GM19467 (cell line): ENCODE measurements around the gene MBLAC1.

Experiments
- ATAC-seq: cut with Tn5 transposase; IDR thresholded peaks from one replicate; pipeline ENCODE4 v1.9.1; 2021; ENCODE audit warnings: mild to moderate bottlenecking, moderate library complexity; ENCODE audit not compliant: unreplicated experiment

MBLAC1 gene

GRCh38 chr7:100126931-100127865 is at the start of gene MBLAC1:
Gene MBLAC1 (plus strand): TSS chr7:100126967. CDS start chr7:100127396, 429 bp downstream.
- ATAC-seq: peak; percentile 55

- ATAC-seq: no peak
These were observed 49.6 kb upstream of the MBLAC1 start for GRCh38 chr7:100077205-100077604.

GRCh38 chr7:100079024-100079560 is 47.7 kb upstream of the MBLAC1 start:
- ATAC-seq: no peak

GRCh38 chr7:100080907-100081534 is 45.7 kb upstream of the MBLAC1 start:
- ATAC-seq: peak; percentile 16

GRCh38 chr7:100081535-100082102 is 45.1 kb upstream of the MBLAC1 start, which contains the start of gene ZNF3:
Gene ZNF3 (minus strand): TSS chr7:100081723. CDS start chr7:100077357, 4,366 bp downstream.
- peak; percentile 67 for ATAC-seq

- no peak for ATAC-seq
These were observed 43.8 kb upstream of the MBLAC1 start for GRCh38 chr7:100082978-100083377.

GRCh38 chr7:100085515-100085914 is 41.3 kb upstream of the MBLAC1 start:
- no peak for ATAC-seq

GRCh38 chr7:100087055-100087750 is 39.6 kb upstream of the MBLAC1 start:
- no peak for ATAC-seq

- ATAC-seq: no peak
These were observed 38.6 kb upstream of the MBLAC1 start for GRCh38 chr7:100088095-100088620.

GRCh38 chr7:100088621-100089457 is 37.9 kb upstream of the MBLAC1 start, which contains the start of gene COPS6:
Gene COPS6 (plus strand): TSS chr7:100088969. CDS start chr7:100088991, 22 bp downstream.
- no peak for ATAC-seq

- ATAC-seq: no peak
These were observed 37.1 kb upstream of the MBLAC1 start for GRCh38 chr7:100089458-100090196.

- no peak for ATAC-seq
These were observed 36.0 kb upstream of the MBLAC1 start for GRCh38 chr7:100090527-100091410.

GRCh38 chr7:100091411-100092181 is 35.2 kb upstream of the MBLAC1 start:
- ATAC-seq: no peak

GRCh38 chr7:100093054-100093453 is 33.7 kb upstream of the MBLAC1 start:
- ATAC-seq: no peak

GRCh38 chr7:100093498-100093897 is 33.3 kb upstream of the MBLAC1 start:
- no peak for ATAC-seq

GRCh38 chr7:100093925-100094486 is 32.8 kb upstream of the MBLAC1 start:
- ATAC-seq: no peak

- no peak for ATAC-seq
These were observed 31.5 kb upstream of the MBLAC1 start for GRCh38 chr7:100095289-100095688.
